ENCODE measurements around the gene HES6.

Gene HES6

GRCh38 chr2:238231251-238231793 lies 8.5 kb downstream of the HES6 start:
- DNase-seq = peak; percentile 79 to 81

- no peak for DNase-seq
Measured at GRCh38 chr2:238230699-238231098, 9.1 kb downstream of the HES6 start.

DNA sequence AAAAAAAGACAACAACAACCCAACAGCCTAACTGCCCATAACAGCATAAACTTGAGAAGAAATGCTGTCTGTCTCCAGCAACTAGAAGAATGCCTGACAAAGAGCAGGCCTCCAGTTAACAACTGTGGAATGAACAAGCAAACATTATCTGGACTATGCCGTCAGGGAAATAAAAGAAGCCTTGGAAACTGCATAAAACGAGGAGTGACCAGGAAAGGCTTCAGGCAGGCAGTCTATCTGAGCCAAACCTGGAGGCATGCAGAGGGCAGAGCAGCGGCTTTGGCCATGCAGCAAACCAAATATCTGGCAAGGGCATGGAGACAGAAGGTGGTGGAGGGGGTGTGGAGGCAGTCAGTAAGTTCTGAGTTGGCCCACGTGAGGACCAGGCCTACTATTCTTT lies 11.1 kb downstream of the HES6 start:
- DNase-seq = no peak

DNA sequence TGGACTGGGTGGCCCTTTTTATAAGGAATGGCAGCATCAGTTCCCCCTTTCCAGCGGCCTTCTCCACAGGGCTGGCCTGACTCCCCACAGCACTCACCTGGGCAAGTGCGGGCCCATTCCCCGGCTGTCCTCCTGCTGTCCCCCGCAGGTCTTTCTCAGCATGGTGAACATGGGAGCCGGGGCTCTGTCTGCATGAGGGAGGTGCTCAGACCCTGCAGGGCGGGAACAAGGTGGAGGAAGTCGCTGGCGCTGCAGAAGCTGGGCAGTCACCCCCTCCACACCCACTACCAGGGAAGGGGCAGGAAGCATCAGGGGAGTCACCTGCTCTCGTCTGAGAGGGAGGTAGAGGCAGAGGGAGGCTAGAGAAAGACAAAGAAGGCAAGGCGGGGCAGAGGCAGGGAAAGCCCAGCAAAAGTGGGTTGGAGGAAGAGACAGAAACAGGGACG lies 12.2 kb downstream of the HES6 start:
- DNase-seq = no peak

DNA sequence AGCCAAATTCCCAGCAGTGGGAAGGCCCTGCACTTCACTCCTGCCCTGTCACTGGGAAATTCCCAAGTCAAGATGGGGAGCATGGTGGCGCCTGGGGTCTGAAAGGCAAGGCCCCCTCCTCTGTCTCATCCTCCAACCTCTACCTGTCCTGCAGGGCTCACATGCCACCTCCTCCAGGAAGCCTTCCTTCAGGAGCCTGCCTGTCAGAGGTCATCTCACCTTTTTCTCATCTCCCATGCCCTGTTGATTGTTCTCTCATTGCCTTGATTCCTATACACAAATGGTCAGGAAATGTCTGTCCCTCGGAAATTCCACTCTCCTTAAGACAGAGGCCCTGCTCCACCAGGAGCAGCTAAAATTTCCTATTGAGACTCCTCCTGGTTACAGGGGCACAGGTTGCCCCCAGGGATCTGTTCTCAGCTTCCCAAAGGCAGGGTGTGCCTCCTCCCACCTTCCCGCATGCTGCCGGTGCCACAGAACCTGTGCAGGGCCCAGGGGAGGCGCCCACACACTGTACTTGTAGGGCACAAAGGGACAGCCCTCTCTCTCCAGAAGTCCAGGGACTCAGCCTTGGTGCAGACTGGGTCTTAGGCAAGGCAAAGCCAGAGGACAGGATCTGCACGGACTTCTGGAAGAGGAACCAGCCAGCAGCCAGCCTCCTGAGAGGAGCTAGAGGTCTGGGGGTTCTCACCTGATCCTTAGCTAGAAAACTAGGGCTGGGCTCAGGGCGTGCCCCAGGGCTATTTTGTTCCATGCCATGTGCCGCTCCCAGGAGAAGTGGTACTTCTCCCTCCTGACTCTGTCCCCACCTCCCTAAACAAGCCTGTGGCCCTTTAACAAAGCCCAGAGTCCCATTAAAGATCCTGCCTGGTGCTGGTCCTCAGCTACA lies 12.9 kb downstream of the HES6 start:
- DNase-seq = no peak

GRCh38 chr2:238225911-238226697 lies 13.7 kb downstream of the HES6 start:
- no peak for DNase-seq

DNA sequence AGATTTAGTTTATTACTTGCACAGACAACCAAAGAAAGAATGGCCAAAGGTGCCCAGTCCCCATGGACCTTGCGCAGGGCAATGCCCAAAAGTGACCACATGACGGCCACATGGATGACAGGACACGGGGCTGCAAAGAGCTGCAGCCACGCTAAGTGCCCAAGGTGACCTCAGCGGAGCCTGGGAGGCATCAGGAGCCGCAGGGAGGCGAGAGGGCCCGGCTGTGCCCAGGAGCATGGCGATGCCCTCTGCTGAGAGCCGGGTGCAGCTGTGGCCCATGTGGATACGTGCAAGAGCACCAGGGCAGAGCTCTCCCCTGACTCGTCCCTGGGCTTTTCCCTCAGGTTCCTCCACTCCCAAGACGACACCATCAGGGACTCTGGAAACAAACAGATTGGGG lies 14.7 kb downstream of the HES6 start:
- DNase-seq = no peak

GRCh38 chr2:238224356-238225035 lies 15.3 kb downstream of the HES6 start:
- no peak for DNase-seq

- DNase-seq = no peak
Measured at GRCh38 chr2:238220892-238221521, 18.8 kb downstream of the HES6 start.

DNA sequence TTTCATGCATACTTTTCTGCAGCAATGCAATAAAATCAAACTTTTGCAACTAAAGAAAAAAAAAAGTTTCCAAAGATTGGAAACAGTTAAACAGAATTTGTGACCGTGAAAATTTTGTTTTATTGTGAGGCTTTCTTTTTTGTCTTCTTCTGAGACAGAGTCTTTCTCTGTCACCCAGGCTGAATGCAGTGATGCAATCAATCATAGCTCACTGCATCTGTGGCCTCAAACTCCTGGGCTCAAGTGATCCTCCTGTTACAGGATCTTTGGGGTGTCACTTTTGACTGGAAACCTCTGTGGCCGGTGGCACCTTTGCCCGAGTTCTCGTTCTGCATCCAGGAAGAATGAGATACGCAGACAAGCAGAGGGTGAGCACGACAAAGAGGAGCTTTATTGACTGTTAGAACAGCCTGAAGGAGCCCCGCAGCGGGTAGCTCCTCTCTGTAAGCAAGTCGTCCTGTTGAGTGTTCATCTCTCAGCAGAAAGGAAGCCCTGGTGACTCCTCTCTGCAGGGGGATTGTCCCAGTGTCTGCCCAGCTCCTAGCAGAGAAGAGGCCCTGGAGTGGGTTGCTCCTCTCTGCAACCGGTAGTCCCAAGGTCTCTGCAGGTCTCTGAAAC lies 19.5 kb downstream of the HES6 start:
- no peak for DNase-seq

- no peak for DNase-seq
Measured at GRCh38 chr2:238216651-238217184, 23.1 kb downstream of the HES6 start.

DNA sequence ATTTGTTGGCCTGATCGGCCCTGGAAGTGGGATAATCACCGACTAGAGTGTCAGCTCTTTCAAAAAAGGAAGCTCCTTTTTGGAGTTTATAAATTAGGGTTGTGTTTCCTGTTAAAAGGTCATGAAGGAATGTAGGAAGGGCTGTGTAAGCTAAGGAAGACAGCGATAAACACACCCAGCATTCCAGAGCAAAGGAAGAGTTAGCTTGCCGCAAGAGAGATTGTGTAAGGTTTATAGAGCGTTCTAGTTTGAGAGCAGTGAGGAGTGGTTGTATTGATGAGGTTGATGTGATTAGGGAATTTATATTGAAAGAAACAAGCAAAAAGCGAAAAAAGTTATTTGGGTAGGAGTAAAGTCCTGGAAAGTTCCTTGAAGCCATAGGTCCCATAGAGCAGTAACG lies 32.8 kb downstream of the HES6 start:
- DNase-seq = no peak

DNA sequence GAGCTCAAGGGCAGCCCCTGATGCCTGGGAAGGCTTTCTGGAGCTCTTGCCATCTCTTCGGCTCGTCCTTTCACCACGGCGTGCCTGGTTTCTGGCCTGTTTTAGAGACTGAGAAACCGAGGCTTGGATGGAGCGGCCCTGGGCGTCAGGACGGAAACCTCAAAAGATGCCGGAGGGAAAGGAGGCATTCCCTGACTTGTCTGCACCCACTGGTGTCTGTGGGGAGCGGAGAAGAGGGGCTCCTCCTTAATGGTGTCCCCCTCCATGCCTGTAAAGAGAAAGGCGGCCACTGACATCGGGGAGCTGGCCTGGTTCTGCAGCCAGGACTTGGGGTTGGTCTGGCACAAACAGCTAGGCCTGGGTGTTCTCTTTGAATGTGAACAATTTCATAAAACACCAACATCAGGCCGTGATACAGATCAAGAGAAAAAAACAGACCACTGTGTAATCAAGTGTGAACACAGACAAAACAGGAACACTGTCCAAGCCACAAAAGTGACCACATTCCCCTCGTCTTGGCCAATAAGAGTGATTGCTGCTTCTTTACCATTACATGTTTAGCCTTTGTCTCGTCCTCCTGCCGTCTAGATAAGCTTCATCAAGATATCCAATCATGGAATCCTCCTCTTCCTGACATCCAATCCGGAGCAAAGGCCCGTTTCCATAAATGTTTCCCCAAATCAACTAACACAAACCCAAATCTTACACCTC lies 35.7 kb downstream of the HES6 start:
- DNase-seq = no peak

- peak; percentile 89 to 90 for DNase-seq
Measured at GRCh38 chr2:238203094-238203972, 36.5 kb downstream of the HES6 start, which contains the start of gene ILKAP. Gene ILKAP, minus strand, starts transcription at chr2:238203695. Its CDS starts 142 bp downstream, at chr2:238203553.

DNA sequence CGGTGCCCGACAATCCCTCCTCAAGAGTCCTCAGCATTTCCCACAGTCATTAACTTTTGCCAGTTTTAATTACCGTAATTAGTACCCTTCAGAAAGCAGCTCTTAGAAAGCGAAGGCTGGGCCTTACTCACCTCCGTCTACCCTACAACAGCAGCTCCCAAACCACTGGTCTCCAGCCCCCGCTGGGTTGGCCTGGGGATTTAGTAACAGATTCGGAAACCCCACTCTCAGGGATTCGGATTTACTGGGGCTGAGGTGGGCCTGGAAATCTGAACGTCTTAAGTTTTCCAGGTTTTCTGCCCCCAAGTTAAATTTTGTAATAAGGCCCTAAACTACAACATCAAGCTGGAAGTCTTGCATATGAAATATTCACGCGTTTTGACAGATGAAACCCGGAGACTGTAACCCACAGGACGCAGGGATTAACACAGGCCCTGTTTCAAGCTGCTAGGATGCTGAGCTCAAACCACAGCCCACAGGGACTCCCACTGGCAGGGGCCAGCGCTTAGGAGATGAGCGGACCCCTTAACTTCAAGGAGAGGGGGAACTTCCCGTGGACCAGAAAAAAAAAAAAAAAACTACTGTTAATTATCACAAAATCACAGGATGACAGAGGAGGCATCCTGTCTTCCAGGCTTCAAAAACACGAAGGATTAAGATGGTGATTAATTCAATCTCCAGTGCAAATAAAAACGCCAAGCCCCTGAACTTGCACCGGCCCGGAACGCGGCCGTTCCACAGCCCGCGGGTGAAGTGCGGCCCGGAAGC lies 37.3 kb downstream of the HES6 start:
- DNase-seq = peak in 1 of 2 donors; percentile 17

DNA sequence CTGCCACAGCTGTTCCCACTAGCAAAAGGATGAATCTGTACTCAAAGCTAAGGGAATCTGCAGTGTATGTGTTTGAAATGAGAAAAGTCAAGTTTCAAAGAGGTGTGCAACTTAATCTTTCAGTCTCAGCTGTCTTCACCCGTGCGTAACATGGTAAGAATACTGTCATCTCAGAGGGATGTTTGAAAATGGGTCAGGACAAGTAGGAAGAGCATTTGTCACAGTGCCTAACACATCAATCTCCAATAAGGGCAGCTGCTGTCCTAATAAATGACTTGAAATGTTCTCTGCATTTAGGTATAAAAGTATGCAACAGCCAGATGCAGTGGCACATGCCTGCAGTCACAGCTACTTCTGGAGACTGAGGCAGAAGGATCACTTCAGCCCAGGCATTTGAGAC lies 49.4 kb downstream of the HES6 start:
- no peak for DNase-seq
